C4-2B (cell line): ENCODE results near the gene LRTM2.

Source experiments
- H3K27ac ChIP-seq: fragments of 450-650 bp; 2 replicates; pipeline ENCODE4 v1.5.1; 2017
- ZFX ChIP-seq: fragments of 450-650 bp; IDR thresholded peaks from 2 replicates; pipeline ENCODE4 v1.6.1; 2017
- TF ChIP-seq, protein P1 (sequence below): fragments of 450-650 bp; conservative IDR thresholded peaks from 2 replicates; pipeline ENCODE4 v1.5.1; 2017; ENCODE audit warnings: mild to moderate bottlenecking

Gene LRTM2

GRCh38 chr12:1834186-1834925 is 14.0 kb downstream of the LRTM2 start:
- no peak overlapping the region for H3K27ac ChIP-seq
- TF ChIP-seq, protein P1, sequence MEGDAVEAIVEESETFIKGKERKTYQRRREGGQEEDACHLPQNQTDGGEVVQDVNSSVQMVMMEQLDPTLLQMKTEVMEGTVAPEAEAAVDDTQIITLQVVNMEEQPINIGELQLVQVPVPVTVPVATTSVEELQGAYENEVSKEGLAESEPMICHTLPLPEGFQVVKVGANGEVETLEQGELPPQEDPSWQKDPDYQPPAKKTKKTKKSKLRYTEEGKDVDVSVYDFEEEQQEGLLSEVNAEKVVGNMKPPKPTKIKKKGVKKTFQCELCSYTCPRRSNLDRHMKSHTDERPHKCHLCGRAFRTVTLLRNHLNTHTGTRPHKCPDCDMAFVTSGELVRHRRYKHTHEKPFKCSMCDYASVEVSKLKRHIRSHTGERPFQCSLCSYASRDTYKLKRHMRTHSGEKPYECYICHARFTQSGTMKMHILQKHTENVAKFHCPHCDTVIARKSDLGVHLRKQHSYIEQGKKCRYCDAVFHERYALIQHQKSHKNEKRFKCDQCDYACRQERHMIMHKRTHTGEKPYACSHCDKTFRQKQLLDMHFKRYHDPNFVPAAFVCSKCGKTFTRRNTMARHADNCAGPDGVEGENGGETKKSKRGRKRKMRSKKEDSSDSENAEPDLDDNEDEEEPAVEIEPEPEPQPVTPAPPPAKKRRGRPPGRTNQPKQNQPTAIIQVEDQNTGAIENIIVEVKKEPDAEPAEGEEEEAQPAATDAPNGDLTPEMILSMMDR = no peak
- no peak for TF ChIP-seq ZFX

DNA sequence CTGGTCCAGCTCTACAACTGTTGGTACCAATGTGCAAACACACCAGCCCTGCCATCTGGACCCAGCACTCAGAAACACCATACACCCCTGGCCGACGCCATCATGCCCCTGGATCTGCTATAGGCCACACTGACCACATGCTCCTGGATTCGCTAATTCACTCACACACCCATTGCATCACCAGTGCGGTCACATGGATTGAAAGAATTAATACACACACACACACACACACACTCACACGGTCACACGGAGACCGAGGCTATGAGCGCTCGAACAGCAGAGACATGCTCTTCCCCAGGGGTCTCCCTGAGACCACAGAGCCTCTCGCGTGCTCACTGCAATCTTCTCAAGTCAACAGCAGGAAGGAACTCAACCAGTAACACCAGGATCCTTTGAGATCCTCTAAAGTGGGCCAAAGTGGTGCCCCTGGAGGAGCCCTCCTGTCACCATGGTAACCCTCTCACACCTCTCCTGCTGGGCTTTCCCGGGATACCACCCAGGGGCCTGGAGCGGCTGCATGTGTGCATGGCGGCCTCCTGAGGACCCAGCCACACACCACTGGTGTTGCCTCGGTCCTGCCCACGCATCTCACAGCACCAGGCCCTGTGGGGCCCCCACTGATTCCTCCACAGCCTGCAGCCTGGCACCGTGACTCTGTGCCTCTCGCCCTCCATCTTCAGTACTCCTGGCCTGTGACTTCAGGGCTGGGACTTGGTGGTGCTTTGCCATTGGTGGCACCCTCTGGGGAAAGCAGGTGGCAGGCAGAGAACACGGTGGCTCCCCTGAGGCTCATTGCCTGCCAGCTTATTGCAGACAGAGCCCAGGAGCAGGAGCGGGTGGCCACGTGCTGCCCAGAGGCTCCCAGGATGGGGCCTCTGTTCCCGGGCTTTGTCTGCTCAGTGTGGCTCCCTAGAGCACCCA is 15.1 kb downstream of the LRTM2 start:
- no peak for TF ChIP-seq ZFX
- TF ChIP-seq, protein P1 = no peak
- no peak overlapping the region for H3K27ac ChIP-seq

- TF ChIP-seq ZFX = no peak
- TF ChIP-seq, protein P1 = no peak
- H3K27ac ChIP-seq = no peak overlapping the region
Measured at GRCh38 chr12:1836241-1836803, 16.0 kb downstream of the LRTM2 start.

GRCh38 chr12:1836854-1837421 is 16.6 kb downstream of the LRTM2 start:
- TF ChIP-seq ZFX = no peak
- TF ChIP-seq, protein P1 = no peak
- no peak overlapping the region for H3K27ac ChIP-seq

DNA sequence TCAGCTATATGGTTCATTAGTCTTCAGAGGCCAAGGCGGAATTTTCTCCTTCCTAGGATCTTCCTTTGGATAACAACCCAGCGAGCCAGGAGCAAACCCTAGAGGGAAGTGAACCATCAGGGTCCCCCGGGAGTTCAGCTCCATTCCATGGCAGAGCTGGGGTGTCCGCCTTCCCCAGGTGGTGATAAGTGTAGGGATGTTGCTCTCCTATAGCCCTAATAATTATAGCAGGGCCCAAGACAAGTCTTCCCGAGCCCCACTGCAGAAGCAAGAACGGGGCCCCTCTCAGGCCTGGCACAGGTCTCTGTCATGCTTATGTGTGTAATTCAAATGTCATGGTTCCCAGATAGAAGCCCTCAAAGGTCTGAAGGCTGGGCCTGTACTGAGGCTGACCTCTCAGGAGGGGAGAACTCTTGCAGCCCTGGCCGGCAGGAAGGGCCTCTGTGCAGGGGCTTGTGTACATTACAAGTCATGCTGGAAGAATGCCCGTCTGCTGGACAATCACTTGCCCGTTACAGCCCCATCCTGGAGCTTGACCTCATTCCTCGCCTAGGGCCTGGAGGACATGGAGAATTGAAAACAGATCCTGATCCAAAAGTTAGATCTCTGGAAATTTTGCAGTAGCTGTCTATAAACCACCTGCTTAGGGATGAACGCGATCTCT is 17.3 kb downstream of the LRTM2 start:
- no peak overlapping the region for H3K27ac ChIP-seq
- TF ChIP-seq, protein P1 = no peak
- TF ChIP-seq ZFX = no peak

DNA sequence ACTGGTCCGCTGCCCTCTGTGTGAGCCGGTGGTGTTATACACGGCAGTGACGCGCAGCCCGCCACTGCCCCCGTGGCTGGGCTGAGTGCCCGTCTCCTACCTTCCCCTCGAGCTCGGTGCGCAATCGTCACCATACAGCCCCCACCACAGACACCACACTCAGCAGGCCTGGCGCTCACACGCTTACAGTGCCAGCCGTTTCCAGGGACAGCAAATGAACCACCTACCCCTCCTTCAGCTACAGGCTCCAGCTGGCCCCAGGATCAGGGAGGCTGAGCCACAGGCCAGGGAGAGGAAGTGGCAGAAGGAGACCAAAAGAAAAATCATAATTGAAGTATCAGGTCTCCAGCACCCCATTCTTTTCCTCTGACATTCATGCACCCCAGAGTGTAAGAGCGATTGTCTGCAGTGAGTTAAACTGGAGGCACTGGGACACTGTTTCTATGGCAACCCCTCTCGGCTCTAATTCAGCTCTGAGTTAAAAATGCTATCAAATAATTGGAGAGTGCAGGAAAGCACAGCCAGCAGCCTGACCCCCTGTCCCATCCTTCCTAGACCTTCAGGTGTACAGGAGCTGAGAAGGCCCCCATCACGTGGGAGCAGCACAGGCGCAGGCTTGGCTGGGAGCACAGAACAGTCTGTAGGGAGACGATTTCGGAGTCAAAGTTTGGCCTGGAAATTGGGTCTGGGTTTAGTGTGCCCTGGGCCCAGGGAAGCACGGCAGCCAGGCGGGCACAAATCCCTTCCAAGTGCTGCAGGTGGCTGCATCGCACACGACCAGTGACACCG is 18.0 kb downstream of the LRTM2 start:
- TF ChIP-seq, protein P1 = no peak
- no peak for TF ChIP-seq ZFX
- no peak overlapping the region for H3K27ac ChIP-seq
